ENCODE results near the gene COX19.
"Not testable (repeated sequence)": the region's sequence is repeated elsewhere in the genome, so short reads cannot be mapped to it uniquely, and the experiment has no call there.

The COX19 gene

DNA sequence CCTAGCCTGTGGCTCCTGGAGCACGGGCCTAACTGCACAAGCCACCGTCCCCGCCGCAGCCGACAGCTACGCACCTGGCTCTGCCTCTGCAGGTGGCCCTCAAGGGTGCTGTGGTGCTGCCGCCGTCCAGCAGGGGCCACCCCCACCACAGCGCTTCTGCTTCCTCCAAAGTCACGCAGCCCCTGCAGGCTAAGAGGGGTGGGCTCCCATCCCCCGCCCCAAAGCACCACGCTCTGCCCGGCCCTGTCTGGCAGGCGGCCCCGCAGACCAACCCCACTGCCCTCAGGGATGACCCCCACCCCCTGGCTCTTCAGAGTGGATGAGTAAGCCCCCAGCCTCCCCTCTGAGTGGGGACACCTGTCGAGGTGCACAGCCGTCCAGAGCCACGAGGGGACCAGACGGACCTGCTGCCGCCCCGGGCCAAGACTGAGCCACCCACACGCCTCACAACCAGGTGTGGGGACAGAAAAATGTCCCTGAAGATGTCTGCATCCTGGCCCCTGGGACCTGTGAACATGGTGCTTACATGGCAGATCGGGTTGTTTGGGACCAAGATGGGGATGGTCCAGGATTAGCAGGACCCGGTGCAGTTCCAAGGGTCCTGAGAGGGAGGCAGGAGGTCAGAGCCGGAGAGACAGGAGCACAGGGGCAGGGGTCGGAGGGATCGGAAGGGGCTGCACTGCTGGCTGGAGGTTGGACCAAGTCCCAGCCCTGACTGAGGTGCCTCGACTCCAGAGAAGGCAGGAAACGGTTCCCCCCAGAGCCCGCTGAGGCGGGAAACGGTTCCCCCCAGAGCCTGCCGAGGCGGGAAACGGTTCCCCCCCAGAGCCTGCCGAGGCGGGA, 11.9 kb downstream of the COX19 start:
- no peaks in the 10 kb centered on the region for H3K27me3 ChIP-seq (ENCODE audit: control insufficient read depth, insufficient read depth, low read length)
- no peak overlapping the region for H3K4me3 ChIP-seq (ENCODE audit: low read depth, low read length)
- no peaks in the 10 kb centered on the region for H3K9me3 ChIP-seq (ENCODE audit: control insufficient read depth, insufficient read depth, low read depth, low read length)
- H3K36me3 ChIP-seq (ENCODE audit: control insufficient read depth, insufficient read depth, low read length), result peaks cover 20% of the 10 kb centered on the region
- no peak overlapping the region for H3K27ac ChIP-seq (ENCODE audit: low read depth, low read length)
- no peak overlapping the region for H3K9ac ChIP-seq (ENCODE audit: low read length)
- H3K4me1 ChIP-seq (ENCODE audit: control insufficient read depth, insufficient read depth, low read length), result peaks cover 5% of the 10 kb centered on the region; the same call in 1 of the 2 replicates

DNA sequence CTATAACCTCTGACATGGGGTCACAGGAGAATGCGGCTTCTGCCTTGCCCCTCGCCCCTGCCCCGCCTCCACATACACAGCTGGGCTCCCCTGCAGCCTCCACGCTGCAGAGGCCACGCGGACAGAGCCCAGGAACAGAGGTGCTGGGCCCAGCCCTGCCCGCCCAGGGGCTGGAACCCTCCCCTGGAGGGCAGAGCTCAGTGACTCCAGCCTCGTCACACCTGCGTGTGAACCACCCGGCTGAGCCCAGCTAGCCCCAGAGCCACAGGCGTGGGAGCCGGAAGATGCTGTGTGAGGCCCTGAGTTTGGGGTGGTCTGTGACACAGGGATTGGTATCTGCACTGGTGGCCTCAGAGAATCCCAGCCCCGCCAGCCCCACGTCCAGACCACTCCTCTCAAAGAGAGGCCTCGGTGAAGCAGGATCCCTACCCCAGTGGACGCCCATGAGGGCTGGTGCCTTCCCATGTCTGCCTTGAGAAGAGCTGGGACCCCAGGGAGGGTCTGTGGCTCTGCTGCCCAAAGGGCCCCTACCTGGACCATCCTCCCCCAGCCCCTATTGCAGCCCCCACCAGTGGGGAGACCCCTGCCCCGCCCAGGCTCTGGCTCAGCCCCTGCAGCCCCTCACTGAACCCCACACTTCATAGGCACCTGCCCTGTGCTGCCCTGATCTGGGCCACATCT, 12.8 kb downstream of the COX19 start:
- no peaks in the 10 kb centered on the region for H3K27me3 ChIP-seq (ENCODE audit: control insufficient read depth, insufficient read depth, low read length)
- H3K9me3 ChIP-seq (ENCODE audit: control insufficient read depth, insufficient read depth, low read depth, low read length), result no peaks in the 10 kb centered on the region
- H3K27ac ChIP-seq (ENCODE audit: low read depth, low read length), result no peak overlapping the region
- H3K4me3 ChIP-seq (ENCODE audit: low read depth, low read length), result no peak overlapping the region
- H3K36me3 ChIP-seq (ENCODE audit: control insufficient read depth, insufficient read depth, low read length), result peaks cover 11% of the 10 kb centered on the region
- H3K9ac ChIP-seq (ENCODE audit: low read length), result no peak overlapping the region
- peaks cover 5% of the 10 kb centered on the region; the same call in 1 of the 2 replicates for H3K4me1 ChIP-seq (ENCODE audit: control insufficient read depth, insufficient read depth, low read length)

DNA sequence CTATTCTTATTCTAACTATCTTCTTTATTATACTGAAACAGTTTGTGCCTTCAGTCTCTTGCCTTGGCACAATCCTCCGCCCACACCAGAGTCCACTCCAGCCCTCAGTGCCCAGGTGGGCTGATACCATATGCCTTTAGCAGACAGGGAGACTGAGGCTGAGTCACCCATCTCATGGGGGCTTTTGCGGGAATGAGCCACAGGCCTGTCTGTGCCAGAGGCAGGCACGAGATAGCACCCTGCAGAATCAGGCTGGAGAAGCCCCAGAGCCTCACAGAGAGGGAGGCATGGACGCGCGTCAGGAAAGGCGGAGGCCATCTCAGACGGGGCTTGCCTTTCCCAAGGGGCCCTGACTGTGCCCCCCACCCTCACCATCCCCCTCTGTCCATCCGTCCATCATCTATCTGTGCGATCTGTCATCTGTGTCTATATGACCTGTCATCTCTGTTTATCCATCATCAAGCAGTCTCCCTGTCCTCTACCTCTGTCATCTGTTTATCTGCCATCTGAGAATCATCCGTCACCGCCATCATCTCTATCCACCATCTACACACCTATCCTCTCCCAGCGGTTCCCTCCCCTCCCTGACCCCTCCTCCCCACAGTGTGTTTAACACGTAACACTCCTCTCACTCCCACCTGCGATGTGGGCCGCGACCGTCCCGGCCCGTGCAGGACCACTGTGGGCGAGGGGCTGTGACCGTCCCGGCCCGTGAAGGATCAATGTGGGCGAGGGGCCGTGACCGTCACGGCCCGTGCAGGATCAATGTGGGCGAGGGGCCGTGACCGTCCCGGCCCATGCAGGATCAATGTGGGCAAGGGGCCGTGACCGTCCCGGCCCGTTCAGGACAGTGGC, 13.6 kb downstream of the COX19 start:
- H3K9ac ChIP-seq (ENCODE audit: low read length), result no peak overlapping the region
- H3K27me3 ChIP-seq (ENCODE audit: control insufficient read depth, insufficient read depth, low read length), result no peaks in the 10 kb centered on the region
- H3K4me1 ChIP-seq (ENCODE audit: control insufficient read depth, insufficient read depth, low read length), result peaks cover 5% of the 10 kb centered on the region; the same call in 1 of the 2 replicates
- no peak overlapping the region for H3K27ac ChIP-seq (ENCODE audit: low read depth, low read length)
- no peak overlapping the region for H3K4me3 ChIP-seq (ENCODE audit: low read depth, low read length)
- H3K36me3 ChIP-seq (ENCODE audit: control insufficient read depth, insufficient read depth, low read length), result peaks cover 3% of the 10 kb centered on the region; the same call in 1 of the 2 replicates
- H3K9me3 ChIP-seq (ENCODE audit: control insufficient read depth, insufficient read depth, low read depth, low read length), result no peaks in the 10 kb centered on the region

DNA sequence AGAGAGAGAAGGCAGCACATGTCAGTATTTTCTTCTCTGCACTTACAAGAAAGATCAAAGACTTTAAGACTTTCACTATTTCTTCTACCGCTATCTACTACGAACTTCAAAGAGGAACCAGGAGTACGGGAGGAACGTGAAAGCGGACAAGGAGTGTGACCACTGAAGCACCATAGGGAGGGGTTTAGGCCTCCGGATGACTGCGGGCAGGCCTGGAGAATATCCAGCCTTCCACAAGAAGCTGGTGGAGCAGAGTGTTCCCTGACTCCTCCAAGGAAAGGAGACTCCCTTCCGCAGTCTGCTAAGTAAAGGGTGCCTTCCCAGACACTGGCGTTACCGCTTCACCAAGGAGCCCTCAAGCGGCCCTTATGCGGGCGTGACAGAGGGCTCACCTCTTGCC, 14.4 kb downstream of the COX19 start:
- H3K4me3 ChIP-seq (ENCODE audit: low read depth, low read length); H3K27ac ChIP-seq (ENCODE audit: low read depth, low read length); H3K36me3 ChIP-seq (ENCODE audit: control insufficient read depth, insufficient read depth, low read length); H3K9me3 ChIP-seq (ENCODE audit: control insufficient read depth, insufficient read depth, low read depth, low read length); H3K4me1 ChIP-seq (ENCODE audit: control insufficient read depth, insufficient read depth, low read length); H3K27me3 ChIP-seq (ENCODE audit: control insufficient read depth, insufficient read depth, low read length); H3K9ac ChIP-seq (ENCODE audit: low read length): not testable (repeated sequence)

DNA sequence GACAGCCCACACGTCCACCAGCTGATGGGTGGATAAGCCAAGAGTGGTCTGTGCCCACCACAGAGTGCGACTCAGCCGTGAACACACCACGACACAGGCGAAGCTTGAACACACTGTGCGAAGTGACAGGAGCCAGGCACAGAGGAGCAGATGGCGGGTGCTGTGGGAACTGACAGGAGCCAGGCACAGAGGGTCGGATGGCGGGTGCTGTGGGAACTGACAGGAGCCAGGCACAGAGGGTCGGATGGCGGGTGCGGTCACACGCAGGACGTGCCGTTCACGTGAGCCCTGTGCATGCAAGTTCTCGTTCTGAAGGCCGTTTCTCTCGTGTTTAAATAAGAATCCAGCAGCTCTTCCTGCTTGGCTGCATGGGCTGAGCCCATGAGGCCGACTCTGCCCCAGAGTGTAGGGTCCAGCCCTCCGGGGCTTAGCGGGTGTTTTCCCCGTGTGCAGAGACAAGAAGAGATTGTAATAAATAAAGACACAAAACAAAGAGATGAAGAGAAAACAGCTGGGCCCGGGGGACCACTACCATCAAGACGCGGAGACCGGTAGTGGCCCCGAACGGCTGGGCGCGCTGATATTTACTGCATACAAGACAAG, 15.0 kb downstream of the COX19 start:
- Histone ChIP-seq H3K9ac (ENCODE audit: low read length) (no peak overlapping the region), H3K4me1 (ENCODE audit: control insufficient read depth, insufficient read depth, low read length) (peaks cover 5% of the 10 kb centered on the region; the same call in 1 of the 2 replicates)

DNA sequence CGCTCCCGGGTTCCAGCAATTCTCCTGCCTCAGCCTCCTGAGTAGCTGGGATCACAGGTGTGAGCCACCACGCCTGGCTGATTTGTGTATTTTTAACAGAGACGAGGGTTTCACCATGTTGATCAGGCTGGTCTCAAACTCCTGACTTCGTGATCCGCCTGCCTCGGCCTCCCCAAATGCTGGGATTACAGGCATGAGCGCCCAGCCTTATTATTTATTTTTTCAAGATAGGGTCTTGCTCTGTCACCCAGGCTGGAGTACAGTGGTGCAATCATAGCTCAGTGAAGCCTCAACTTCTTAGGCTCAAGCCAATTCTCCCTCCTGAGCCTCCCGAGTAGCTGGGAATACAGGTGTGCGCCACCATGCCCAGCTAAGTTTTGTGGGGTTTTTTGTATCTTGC, 15.6 kb downstream of the COX19 start:
- not testable (repeated sequence) for H3K4me3 ChIP-seq (ENCODE audit: low read depth, low read length)

More for the DNA sequence above, 15.0 kb downstream of the COX19 start:
- Histone ChIP-seq H3K4me3 (ENCODE audit: low read depth, low read length) (no peak overlapping the region), H3K27ac (ENCODE audit: low read depth, low read length) (no peak overlapping the region), H3K9me3 (ENCODE audit: control insufficient read depth, insufficient read depth, low read depth, low read length) (no peaks in the 10 kb centered on the region), H3K36me3 (ENCODE audit: control insufficient read depth, insufficient read depth, low read length) (no peaks in the 10 kb centered on the region), H3K27me3 (ENCODE audit: control insufficient read depth, insufficient read depth, low read length) (peaks cover 7% of the 10 kb centered on the region)

DNA sequence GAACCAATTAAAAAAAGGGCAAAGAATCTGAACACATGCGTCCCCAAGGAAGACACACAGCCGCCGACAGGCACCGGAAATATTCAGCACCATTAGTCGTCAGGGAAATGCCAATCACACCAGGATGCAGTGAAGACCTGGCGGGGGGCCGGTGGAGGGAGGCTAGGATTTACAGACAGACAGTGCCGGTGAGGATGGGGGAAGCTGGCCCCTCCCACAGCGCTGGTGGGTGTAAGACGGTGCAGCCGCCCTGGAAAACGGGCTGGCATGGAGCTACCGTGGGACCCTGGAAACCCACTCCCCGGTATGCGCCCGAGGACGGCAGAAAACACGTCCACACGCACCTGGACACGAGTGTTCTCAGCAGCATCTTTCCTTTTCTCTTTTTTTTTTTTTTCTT, 16.1 kb downstream of the COX19 start:
- H3K27ac ChIP-seq (ENCODE audit: low read depth, low read length), result no peak overlapping the region

More for the DNA sequence above, 15.6 kb downstream of the COX19 start:
- H3K4me1 ChIP-seq (ENCODE audit: control insufficient read depth, insufficient read depth, low read length); H3K9ac ChIP-seq (ENCODE audit: low read length); H3K27ac ChIP-seq (ENCODE audit: low read depth, low read length); H3K9me3 ChIP-seq (ENCODE audit: control insufficient read depth, insufficient read depth, low read depth, low read length); H3K36me3 ChIP-seq (ENCODE audit: control insufficient read depth, insufficient read depth, low read length): not testable (repeated sequence)
- H3K27me3 ChIP-seq (ENCODE audit: control insufficient read depth, insufficient read depth, low read length), result peaks cover 13% of the 10 kb centered on the region

DNA sequence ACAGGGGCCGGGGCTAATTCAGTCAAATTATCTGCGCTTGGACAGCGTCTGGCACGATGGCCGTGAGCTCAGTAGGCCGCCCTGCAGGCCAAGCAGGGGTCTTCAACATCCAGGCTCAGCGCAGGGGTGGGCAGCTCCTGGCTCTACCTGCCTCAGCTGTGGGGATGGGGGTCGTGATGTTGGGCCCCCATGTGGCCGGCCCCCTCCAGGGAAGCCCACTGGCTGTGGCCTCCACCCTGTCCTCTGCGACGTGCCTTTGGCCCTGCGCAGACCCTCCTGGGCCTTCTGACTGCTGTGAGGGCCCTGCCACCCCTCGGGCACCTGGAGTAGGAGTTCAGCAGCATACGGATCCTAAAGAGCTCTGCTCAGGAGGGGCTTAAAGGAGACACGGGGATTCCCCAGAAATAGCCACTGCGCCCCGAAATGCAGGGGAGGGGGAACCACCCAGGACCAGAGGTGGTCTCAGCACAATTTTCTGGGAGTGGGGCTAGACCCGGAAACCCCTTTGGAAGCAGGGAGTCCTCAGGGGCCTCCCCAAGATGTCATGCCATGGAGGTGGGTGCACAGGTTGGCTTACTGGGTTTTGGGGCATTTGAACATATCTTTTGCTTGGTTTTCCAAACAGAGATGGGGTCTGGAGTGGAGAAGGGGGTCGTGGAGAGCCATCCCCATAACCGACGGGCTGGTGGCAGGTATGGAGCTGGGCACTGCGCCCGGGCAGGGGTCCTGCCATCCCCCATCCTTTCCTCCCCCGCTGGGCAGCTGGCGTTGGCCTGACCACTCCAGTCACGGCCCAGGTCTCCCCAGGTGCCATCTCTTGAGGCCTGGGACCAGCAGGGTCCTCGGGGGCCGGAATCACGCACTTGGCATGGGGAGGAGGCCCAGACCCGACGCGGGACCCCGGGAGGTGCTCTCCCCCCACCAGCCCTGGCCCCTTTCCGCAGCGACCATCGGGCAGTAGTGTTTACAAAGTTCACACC, 16.8 kb downstream of the COX19 start:
- Histone ChIP-seq H3K4me3 (ENCODE audit: low read depth, low read length) (no peak overlapping the region), H3K27me3 (ENCODE audit: control insufficient read depth, insufficient read depth, low read length) (peaks cover 18% of the 10 kb centered on the region), H3K9me3 (ENCODE audit: control insufficient read depth, insufficient read depth, low read depth, low read length) (no peaks in the 10 kb centered on the region), H3K4me1 (ENCODE audit: control insufficient read depth, insufficient read depth, low read length) (peaks cover 5% of the 10 kb centered on the region; the same call in 1 of the 2 replicates), H3K36me3 (ENCODE audit: control insufficient read depth, insufficient read depth, low read length) (no peaks in the 10 kb centered on the region), H3K9ac (ENCODE audit: low read length) (no peak overlapping the region), H3K27ac (ENCODE audit: low read depth, low read length) (no peak overlapping the region)

More for the DNA sequence above, 16.1 kb downstream of the COX19 start:
- peaks cover 14% of the 10 kb centered on the region for H3K27me3 ChIP-seq (ENCODE audit: control insufficient read depth, insufficient read depth, low read length)
- H3K4me3 ChIP-seq (ENCODE audit: low read depth, low read length), result no peak overlapping the region
- peaks cover 5% of the 10 kb centered on the region; the same call in 1 of the 2 replicates for H3K4me1 ChIP-seq (ENCODE audit: control insufficient read depth, insufficient read depth, low read length)
- H3K9ac ChIP-seq (ENCODE audit: low read length), result no peak overlapping the region
- H3K36me3 ChIP-seq (ENCODE audit: control insufficient read depth, insufficient read depth, low read length), result no peaks in the 10 kb centered on the region
- H3K9me3 ChIP-seq (ENCODE audit: control insufficient read depth, insufficient read depth, low read depth, low read length), result no peaks in the 10 kb centered on the region

DNA sequence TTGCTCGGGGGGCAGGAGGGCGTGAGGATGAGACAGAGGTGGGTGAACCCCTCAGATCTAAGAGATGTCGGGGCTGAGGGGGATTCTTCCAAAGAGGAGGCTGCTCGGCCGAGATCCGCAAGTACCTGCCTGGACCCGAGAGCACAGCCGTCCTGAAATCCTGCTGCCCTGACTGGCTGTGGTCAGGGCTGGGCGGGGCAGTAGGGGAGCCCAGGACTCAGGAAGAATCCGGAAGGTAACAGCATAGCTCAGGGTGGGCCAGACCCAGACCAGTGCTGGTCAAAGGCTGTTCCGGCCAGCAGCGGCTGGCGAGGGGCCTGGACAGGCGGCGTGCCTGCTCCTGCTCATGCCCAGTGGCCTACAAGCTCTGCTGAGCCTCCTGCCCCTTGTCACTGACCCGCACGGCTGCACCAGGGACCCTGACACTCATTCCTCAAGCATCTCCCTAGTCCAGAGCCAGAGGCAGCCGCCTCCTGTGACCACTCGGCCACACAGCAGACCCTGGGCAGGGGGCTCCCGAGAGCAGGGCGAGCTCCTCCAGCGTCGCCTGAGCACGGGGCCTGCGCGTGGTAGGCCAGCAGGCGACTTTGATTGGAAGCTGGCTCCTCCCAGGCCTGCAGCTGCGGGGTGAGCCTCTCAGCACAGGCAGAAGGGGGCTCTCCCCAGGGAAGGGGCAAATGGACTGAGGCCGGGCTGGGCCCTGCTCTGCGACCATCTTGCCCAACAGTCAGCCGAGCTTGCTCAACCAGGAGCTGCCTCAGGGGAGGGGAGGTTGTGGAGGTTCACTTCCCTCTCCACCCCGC, 17.7 kb downstream of the COX19 start:
- H3K9ac ChIP-seq (ENCODE audit: low read length), result no peak overlapping the region
- no peak overlapping the region for H3K27ac ChIP-seq (ENCODE audit: low read depth, low read length)
- no peak overlapping the region for H3K4me3 ChIP-seq (ENCODE audit: low read depth, low read length)

More for the DNA sequence above, 17.7 kb downstream of the COX19 start:
- Histone ChIP-seq H3K4me1 (ENCODE audit: control insufficient read depth, insufficient read depth, low read length) (peaks cover 5% of the 10 kb centered on the region; the same call in 1 of the 2 replicates), H3K27me3 (ENCODE audit: control insufficient read depth, insufficient read depth, low read length) (peaks cover 27% of the 10 kb centered on the region), H3K9me3 (ENCODE audit: control insufficient read depth, insufficient read depth, low read depth, low read length) (no peaks in the 10 kb centered on the region), H3K36me3 (ENCODE audit: control insufficient read depth, insufficient read depth, low read length) (no peaks in the 10 kb centered on the region)

Measured in HUES6 (cell line).